ENCODE data around the gene TMEM86B.

DNA sequence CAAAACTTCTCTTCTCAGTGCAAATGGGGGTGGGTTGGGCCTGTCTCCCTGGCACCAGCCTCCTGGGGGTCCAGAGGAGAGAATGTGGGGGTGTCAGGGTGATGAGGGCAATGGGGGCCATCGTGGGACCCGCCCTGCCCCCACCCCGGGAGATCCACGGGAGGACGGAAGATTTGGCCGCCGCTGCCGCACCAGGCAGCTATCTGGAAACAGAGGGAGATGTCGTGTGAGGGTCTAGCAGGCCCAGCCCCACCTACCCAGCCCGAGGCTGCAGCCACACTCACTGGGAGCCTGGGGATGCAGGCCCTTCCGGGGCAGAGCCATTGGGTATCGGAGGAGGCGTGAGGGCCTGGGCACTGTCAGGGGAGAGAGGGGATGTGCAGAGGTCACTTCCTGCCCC lies 1.8 kb upstream of the TMEM86B start:
- TF ChIP-seq, protein P1, sequence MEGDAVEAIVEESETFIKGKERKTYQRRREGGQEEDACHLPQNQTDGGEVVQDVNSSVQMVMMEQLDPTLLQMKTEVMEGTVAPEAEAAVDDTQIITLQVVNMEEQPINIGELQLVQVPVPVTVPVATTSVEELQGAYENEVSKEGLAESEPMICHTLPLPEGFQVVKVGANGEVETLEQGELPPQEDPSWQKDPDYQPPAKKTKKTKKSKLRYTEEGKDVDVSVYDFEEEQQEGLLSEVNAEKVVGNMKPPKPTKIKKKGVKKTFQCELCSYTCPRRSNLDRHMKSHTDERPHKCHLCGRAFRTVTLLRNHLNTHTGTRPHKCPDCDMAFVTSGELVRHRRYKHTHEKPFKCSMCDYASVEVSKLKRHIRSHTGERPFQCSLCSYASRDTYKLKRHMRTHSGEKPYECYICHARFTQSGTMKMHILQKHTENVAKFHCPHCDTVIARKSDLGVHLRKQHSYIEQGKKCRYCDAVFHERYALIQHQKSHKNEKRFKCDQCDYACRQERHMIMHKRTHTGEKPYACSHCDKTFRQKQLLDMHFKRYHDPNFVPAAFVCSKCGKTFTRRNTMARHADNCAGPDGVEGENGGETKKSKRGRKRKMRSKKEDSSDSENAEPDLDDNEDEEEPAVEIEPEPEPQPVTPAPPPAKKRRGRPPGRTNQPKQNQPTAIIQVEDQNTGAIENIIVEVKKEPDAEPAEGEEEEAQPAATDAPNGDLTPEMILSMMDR (conservative IDR thresholded peaks at IDR 0.05 in 1 of 2, IDR thresholded peaks at IDR 0.05 in 1 of 2; ENCODE audit: low read depth in 1 of 2, low read length in 2 of 2) = no peak
- TF ChIP-seq EZH2 (IDR thresholded peaks at IDR 0.05; ENCODE audit: low read length, missing control alignments) = no peak

Data from fibroblast of lung (primary cell).